ENCODE data around the gene UGT2B28. TPM values are rescaled to one million over a fixed set of nuclear protein-coding genes. Genes with fewer than 3 reads are reported as not detected.
"Not testable (repeated sequence)": the region's sequence is repeated elsewhere in the genome, so short reads cannot be mapped to it uniquely, and the experiment has no call there.

The UGT2B28 gene
- not detected for total RNA-seq

DNA sequence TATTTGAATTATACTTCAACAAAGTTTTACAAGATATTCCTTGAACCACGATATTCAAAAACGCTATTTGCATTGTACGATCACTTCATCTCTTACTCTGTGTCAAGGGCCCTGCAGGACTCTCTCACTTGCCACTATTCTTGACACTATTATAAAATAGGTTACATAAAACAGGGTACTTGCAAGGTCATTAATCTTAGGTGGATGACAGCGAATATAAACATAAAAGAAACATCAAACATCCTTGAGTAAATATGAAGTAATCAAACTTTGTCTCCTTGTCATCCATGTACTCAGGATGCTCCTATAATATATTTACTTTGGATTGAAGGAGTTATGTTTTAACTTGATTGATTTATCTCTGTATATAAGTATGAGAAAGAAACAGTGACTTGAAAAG is at the start of gene UGT2B28:
Gene UGT2B28 (plus strand): TSS at position 395 of the 400 bp plus-strand sequence. CDS start 26 bp downstream, outside the sequence.
- CTCF ChIA-PET, POLR2A ChIA-PET: not testable (repeated sequence)

DNA sequence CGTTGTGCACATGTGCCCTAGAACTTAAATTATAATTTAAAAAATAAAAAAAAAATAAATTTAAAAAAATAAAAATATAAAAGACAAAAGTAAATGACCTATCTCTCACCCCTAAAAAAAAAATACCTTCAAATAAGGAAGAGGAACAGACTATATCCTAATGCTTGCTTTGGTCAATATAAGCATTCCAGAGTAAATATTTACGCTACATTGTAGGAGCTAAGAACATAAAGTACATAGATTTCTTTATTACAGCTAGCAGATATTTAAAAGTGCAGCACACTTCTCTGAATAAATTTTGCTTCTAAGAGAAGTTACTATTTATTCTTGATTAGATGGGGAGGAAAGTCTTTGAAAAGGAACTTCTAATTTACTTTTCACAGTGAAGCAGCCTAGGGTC is 41.2 kb upstream of the UGT2B28 start:
- ChIA-PET POLR2A (no interaction called here), CTCF (no interaction called here)

DNA sequence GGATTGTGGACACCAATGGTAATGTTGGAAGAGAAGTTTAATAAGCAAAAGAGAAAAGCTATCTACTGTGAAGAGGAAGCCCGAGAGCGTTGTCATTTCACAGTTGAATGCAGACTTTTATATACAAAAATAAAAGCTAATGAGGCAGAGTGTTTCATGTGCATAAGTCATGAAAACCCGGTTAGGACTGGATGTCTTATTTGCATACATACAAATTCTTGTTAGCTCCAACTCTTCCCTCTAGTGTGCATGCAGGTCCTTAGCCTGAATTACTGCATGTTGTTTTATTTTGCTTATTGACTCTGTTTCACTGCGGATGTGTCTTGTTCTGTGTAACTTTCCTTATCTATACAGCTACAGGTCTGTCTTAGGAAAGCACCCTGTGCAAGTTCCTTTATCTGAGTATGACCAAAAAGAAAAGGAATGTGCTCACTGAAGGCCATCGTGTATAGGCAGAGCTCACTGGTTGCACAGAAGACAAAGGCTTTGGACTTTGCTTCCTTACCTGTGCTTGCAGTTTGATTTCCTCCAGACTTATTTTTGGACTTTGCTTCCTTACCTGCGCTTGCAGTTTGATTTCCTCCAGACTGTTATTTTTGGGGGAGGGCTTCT is 40.6 kb upstream of the UGT2B28 start:
- ChIA-PET POLR2A (no interaction called here), CTCF (no interaction called here)

DNA sequence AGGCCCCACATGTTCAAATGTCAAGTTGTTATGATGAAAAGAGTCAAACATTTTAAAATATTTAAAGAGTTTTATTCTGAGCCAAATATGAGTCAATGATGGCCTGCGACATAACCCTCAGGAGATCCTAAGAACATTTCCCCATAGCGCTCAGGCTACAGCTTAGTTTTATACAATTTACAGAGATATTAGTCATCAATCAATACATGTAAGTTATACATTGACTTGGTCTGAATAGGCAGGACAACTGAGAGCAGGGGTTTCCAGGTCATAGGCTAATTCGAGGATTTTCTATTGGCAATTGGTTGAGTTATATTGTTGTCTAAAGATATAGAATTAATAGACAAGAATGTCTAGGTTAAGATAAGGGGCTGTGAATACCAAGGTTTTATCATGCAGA is 39.5 kb upstream of the UGT2B28 start:
- CTCF ChIA-PET, POLR2A ChIA-PET: not testable (repeated sequence)

- POLR2A ChIA-PET: not testable (repeated sequence)
Observed at GRCh38 chr4:69241746-69242145, 38.5 kb upstream of the UGT2B28 start.

GRCh38 chr4:69242562-69243240 is 37.6 kb upstream of the UGT2B28 start:
- CTCF ChIA-PET, POLR2A ChIA-PET: not testable (repeated sequence)

More at GRCh38 chr4:69241746-69242145, 38.5 kb upstream of the UGT2B28 start:
- CTCF ChIA-PET: not testable (repeated sequence)

- POLR2A ChIA-PET, CTCF ChIA-PET: not testable (repeated sequence)
Observed at GRCh38 chr4:69250884-69251283, 29.4 kb upstream of the UGT2B28 start.

DNA sequence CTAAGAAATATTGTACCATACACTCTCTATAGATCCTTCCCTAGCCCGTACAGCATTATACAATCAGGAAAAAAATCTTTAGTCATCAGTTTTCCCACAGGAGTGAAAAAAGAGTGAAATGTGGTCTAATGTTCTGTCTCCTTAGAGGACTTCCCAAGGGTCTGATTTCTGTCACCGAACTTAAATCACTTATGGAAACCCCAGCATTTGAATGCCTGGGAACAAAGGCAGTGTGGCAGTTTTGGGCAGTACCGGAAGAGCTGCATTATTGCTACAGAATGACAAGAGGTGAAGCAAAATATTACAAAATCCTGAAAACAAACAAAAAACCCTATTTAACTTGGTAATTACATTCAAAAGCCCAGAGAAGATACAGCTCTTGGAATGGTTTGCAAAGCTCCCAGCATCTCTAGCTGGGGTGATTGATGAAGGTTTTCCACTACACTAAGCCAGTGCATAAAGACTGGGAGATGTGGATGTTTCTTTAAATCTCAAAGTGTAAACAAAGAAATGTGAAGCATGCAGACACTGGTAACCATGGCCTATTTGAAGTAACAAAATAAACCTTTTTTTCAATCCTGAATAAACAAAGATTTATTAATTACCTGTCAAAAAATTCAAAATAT is 27.0 kb upstream of the UGT2B28 start:
- POLR2A ChIA-PET, CTCF ChIA-PET: not testable (repeated sequence)

- POLR2A ChIA-PET, CTCF ChIA-PET: not testable (repeated sequence)
Observed at GRCh38 chr4:69268612-69269011, 11.7 kb upstream of the UGT2B28 start.

DNA sequence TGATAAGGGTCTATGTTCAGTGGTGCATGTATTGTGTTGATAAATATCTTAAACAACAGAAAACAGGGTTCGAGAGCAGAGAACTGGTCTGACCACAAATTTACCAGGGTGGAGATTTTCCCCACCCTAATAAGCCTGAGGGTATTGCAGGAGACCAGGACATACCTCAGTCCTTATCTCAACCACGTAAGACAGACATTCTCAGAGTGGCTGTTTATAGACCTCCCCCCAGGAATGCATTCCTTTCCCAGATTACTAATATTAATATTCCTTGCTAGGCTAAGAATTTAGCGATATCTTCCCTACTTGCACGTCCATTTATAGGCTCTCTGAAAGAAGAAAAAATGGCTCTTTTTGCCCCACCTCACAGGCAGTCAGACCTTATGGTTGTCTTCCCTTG is 16.1 kb downstream of the UGT2B28 start:
- POLR2A ChIA-PET, CTCF ChIA-PET: not testable (repeated sequence)

DNA sequence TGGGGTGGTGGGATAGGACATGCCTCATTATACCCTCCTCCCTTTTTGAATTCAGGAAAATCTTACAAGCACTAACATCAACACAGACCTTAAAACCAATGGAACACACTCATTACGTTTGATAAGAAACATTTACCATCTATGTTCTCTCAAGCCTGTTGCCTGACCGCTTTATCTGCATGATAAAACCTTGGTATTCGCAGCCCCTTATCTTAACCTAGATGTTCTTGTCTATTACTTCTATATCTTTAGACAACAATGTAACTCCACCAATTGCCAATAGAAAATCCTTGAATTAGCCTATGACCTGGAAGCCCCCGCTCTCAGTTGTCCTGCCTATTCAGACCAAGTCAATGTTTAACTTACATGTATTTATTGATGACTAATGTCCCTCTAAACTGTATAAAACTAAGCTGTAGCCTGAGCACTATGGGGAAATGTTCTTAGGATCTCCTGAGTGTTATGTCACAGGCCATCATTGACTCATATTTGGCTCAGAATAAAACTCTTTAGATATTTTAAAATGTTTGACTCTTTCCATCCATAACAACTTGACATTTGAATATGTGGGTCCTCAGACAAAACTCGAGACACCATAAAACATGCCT is 28.3 kb downstream of the UGT2B28 start:
- POLR2A ChIA-PET, CTCF ChIA-PET: not testable (repeated sequence)

GRCh38 chr4:69309549-69310076 is 29.3 kb downstream of the UGT2B28 start:
- CTCF ChIA-PET, POLR2A ChIA-PET: not testable (repeated sequence)

DNA sequence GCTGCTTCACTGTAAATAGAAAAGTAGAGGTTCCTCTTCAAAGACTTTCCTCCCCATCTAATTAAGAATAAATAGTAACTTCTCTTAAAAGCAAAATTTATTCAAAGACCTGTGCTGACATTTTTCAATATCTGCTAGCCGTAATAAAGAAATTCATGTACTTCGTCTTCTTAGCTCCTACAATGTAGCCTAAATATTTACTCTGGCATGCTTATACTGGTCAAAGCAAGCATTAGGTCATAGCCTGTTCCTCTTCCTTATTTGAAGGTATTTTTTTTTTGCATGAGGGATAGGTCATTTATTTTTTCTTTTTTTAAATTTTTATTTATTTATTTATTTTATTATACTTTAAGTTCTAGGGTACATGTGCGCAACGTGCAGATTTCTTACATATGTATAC is 30.0 kb downstream of the UGT2B28 start:
- CTCF ChIA-PET, POLR2A ChIA-PET: not testable (repeated sequence)

GRCh38 chr4:69317669-69318298 is 37.5 kb downstream of the UGT2B28 start:
- CTCF ChIA-PET, POLR2A ChIA-PET: not testable (repeated sequence)

DNA sequence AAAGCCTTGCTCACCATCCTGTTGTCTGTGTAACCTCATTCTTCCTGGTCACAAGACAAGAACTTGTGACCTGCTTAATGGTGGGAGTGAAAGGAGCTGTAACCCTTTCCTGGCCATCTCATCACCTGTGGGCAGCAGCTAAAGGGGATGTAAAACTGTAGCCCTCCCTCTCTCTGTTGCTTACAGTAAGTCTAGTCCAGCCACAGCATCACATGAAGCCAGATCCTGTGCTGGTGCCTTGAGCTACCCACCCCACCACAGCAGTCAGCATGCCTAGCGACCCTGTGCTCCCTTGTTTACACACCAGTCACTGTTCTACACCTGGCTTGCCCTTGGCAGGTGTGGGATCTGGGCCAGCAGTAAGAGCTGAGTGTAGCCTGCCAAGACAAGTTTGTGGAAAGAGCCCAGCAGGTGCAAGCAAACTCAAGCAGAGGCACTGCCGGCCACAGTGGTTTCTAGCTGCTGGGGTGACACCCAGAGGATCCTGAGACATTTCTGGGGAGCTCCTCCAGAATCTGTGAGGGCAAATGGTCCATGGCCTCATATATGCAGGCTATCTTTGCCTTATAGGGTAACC is 41.0 kb downstream of the UGT2B28 start:
- ChIA-PET POLR2A (no interaction called here), CTCF (no interaction called here)

DNA sequence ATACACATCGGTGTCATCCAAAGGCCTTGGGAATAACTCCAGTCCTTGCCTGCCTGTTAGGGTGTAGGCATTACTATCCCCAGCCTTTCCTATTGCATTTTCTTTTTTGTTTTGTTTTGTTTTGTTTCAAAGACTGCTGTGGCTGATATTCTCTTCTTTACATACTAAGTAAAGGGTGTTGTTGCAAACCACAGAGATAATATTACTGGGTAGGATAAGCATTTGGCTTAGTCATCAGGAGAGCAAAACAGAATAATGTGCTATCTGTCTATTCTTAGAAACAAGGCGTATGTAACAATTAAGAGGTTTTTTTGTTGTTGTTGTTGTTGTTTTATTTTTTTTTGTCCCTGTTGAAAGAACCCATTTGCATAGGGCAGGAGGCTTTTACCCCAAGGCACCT is 41.8 kb downstream of the UGT2B28 start:
- ChIA-PET POLR2A (no interaction called here), CTCF (no interaction called here)

GRCh38 chr4:69323284-69323683 is 43.0 kb downstream of the UGT2B28 start:
- POLR2A ChIA-PET: no interaction called here
- CTCF ChIA-PET: no interaction called here

- POLR2A ChIA-PET: no interaction called here
- CTCF ChIA-PET: no interaction called here
Observed at GRCh38 chr4:69330345-69331047, 50.2 kb downstream of the UGT2B28 start.

- CTCF ChIA-PET, POLR2A ChIA-PET: not testable (repeated sequence)
Observed at GRCh38 chr4:69331304-69331703, 51.0 kb downstream of the UGT2B28 start.

DNA sequence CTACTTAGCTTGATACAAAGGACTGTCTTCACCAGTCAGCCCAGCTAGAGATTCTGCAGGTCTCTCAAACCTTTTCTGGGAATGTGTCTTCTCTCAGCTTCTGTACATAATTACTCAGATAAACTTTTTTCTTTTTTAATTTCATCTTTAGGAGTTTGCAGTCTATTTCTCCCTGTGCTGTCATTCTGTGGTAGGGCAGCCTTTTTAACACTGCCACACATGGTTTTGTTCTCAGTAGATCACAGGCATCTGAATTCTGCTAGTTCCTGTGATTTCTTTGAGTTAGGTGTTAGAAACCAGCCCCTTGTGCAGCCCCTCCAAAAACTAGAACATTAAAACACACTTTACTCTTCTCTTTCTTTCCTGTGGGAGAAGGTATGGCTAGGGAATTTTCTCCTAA is 55.2 kb downstream of the UGT2B28 start:
- POLR2A ChIA-PET, CTCF ChIA-PET: not testable (repeated sequence)

All from activated CD8-positive, alpha-beta memory T cell treated with anti-CD3 and anti-CD28 coated beads for 36 hours (primary cell).